A673 (cell line): ENCODE data around the gene CCT3. TPM values are rescaled to one million over a fixed set of nuclear protein-coding genes. Genes with fewer than 3 reads are reported as not detected.

Source experiments
- BruUV-seq: library from RNA; stranded (reverse); fragments of 400-500 nt; replicated peaks from 2 replicates; lab custom pipeline; 2021; lab: Mats Ljungman, UMichigan
- CTCF ChIA-PET: fragments of 300-600 bp; sonication (Branson Sonifier 250); formaldehyde crosslinking; loops from one replicate; lab custom pipeline; 2022; ENCODE audit warnings: antibody characterized with exemption; lab: Charles Lee
- POLR2A ChIA-PET: fragments of 300-600 bp; sonication (Branson Sonifier 250); formaldehyde crosslinking; loops from one replicate; lab custom pipeline; 2022; ENCODE audit warnings: antibody characterized with exemption; ENCODE audit not compliant: low non-redundant PET; lab: Charles Lee
- DNase-seq: peaks from one replicate; pipeline ENCODE4 v3.0.0-alpha.2; 2015; ENCODE audit warnings: low spot score
- H3K27ac ChIP-seq: fragments of 200-600 bp; sonication (generic); 2 replicates; pipeline ENCODE4 v1.5.1; 2016; ENCODE audit warnings: mixed run types, low read depth, mild to moderate bottlenecking, mixed read lengths, antibody characterized with exemption, low read length; ENCODE audit not compliant: poor library complexity, severe bottlenecking
- H3K27me3 ChIP-seq: fragments of 200-600 bp; sonication (generic); replicated peaks from 2 replicates; pipeline ENCODE4 v1.6.1; 2017; ENCODE audit warnings: mixed run types, low read depth, mild to moderate bottlenecking, mixed read lengths, antibody characterized with exemption, low read length; ENCODE audit not compliant: insufficient read depth, poor library complexity
- H3K36me3 ChIP-seq: fragments of 200-600 bp; sonication (generic); 2 replicates; pipeline ENCODE4 v1.6.1; 2016; ENCODE audit warnings: mixed run types, mild to moderate bottlenecking, mixed read lengths, antibody characterized with exemption, low read length; ENCODE audit not compliant: insufficient read depth, poor library complexity, severe bottlenecking
- H3K4me1 ChIP-seq: fragments of 200-600 bp; sonication (generic); 2 replicates; pipeline ENCODE4 v1.6.1; 2017; ENCODE audit warnings: mixed run types, mild to moderate bottlenecking, mixed read lengths, antibody characterized with exemption, low read length; ENCODE audit not compliant: insufficient read depth, poor library complexity, severe bottlenecking
- H3K4me3 ChIP-seq: fragments of 200-600 bp; sonication (generic); 2 replicates; pipeline ENCODE4 v1.5.1; 2016; ENCODE audit warnings: low read depth, mixed run types, mild to moderate bottlenecking, mixed read lengths, low read length; ENCODE audit not compliant: poor library complexity, severe bottlenecking
- H3K9me3 ChIP-seq: fragments of 200-600 bp; sonication (generic); 2 replicates; pipeline ENCODE4 v1.6.1; 2016; ENCODE audit warnings: mixed run types, low read depth, mild to moderate bottlenecking, mixed read lengths, antibody characterized with exemption, low read length; ENCODE audit not compliant: poor library complexity, severe bottlenecking
- CTCF ChIP-seq: fragments of 300-800, 200-600 bp; sonication (generic); conservative IDR thresholded peaks from 2 replicates; pipeline ENCODE4 v1.5.1; 2017; ENCODE audit warnings: low read depth, mild to moderate bottlenecking, antibody characterized with exemption, low read length, moderate library complexity, mixed read lengths
- EZH2 ChIP-seq: fragments of 200-600 bp; sonication (generic); IDR thresholded peaks from 2 replicates; pipeline ENCODE4 v1.6.1; 2017; ENCODE audit warnings: borderline replicate concordance, low read depth, mild to moderate bottlenecking, mixed read lengths, antibody characterized with exemption, low read length; ENCODE audit not compliant: poor library complexity, severe bottlenecking
- intact Hi-C: fragments of 100-400 bp; cut with micrococcal nuclease; formaldehyde crosslinking; loops from one replicate; pipeline ENCODE4 v1.10.0; 2022; ENCODE audit not compliant: unreplicated experiment
- total RNA-seq: library from RNA; stranded (reverse); gene quantifications from 2 replicates; pipeline ENCODE4 v1.2.3, GENCODE V29; 2021

Gene CCT3
- total RNA-seq, 1 experiment from 2014 or later, result 678 TPM

DNA sequence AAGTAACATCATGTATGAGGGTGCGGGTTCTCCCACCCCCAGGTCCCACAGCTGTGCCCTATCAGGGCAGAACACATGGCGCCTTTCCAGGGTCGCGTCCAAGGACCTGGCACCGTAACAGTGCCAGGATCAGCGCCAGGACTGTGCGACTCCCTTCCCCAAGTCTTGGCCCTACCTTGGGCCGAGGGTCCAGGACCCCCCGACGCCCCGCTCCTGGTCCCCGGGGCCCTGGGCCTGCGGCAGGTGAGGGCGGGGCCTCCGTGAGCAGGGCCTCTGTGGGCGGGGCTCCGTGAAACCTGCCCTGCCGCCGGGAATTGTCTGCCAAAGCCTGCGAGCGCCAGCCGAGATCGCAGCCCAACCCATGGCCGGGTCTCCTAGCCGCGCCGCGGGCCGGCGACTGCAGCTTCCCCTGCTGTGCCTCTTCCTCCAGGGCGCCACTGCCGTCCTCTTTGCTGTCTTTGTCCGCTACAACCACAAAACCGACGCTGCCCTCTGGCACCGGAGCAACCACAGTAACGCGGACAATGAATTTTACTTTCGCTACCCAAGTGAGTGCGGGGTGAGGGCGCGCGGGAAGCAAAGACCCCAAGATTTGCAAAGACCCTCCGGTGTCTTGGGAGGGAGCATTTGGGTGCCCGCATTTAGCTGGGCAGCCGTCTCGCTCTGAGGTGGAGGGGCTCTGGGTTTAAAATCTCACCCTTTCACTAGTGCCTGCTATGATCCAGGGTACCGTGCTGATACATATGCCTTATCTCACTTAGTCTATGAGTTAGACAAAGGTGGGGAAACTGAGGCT, 31.0 kb upstream of the CCT3 start, which contains the start of gene RHBG:
TSS of gene RHBG (plus strand) at position 323 of the 796 bp plus-strand sequence. CDS start at position 362, 39 bp downstream.
- CTCF ChIA-PET, result no interaction called here
- no peaks in the 10 kb centered on the region for H3K9me3 ChIP-seq
- peak within 1 kb of the TSS; percentile 35 for H3K4me3 ChIP-seq
- no peaks in the 10 kb centered on the region for H3K4me1 ChIP-seq
- intact Hi-C loops, result no loop called here
- no peak for TF ChIP-seq EZH2
- no peak for TF ChIP-seq CTCF
- POLR2A ChIA-PET, result no interaction called here
- no peaks in the 10 kb centered on the region for H3K36me3 ChIP-seq
- no peaks in the 10 kb centered on the region for H3K27me3 ChIP-seq
- BruUV-seq, result no TSS peak
- DNase-seq, result no peak
- no peak within 1 kb of the TSS for H3K27ac ChIP-seq

DNA sequence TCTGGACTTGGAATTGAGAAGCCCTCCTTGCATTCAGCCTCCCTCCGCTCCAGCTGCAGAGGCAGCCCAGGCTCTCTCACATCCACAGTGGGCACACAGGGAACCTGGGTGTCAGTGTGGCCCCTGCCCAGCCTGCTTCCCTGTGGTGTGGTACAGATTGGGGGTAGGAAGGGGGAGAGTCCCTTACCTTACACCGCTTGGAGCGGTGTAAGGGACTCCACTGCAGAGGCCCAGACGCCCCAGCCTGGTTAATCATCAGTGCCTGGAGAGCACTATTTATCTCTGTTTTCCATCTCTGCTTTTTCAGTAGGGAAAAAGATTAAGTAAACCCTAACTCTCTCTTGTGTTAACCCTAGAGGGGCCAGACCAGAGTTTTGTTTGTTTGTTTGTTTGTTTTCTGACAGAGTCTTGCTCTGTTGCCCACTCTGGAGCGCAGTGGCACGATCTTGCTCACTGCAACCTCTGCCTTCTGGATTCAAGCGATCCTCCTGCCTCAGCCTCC, 30.1 kb upstream of the CCT3 start:
- no peaks in the 10 kb centered on the region for H3K27me3 ChIP-seq
- H3K4me3 ChIP-seq, result no peak overlapping the region
- no peak overlapping the region for H3K27ac ChIP-seq
- POLR2A ChIA-PET, result no interaction called here
- intact Hi-C loops, result no loop called here
- H3K36me3 ChIP-seq, result no peaks in the 10 kb centered on the region
- no peak for TF ChIP-seq EZH2
- no peak for TF ChIP-seq CTCF
- no peaks in the 10 kb centered on the region for H3K9me3 ChIP-seq
- DNase-seq, result no peak
- BruUV-seq, result no TSS peak
- no peaks in the 10 kb centered on the region for H3K4me1 ChIP-seq
- CTCF ChIA-PET, result no interaction called here

DNA sequence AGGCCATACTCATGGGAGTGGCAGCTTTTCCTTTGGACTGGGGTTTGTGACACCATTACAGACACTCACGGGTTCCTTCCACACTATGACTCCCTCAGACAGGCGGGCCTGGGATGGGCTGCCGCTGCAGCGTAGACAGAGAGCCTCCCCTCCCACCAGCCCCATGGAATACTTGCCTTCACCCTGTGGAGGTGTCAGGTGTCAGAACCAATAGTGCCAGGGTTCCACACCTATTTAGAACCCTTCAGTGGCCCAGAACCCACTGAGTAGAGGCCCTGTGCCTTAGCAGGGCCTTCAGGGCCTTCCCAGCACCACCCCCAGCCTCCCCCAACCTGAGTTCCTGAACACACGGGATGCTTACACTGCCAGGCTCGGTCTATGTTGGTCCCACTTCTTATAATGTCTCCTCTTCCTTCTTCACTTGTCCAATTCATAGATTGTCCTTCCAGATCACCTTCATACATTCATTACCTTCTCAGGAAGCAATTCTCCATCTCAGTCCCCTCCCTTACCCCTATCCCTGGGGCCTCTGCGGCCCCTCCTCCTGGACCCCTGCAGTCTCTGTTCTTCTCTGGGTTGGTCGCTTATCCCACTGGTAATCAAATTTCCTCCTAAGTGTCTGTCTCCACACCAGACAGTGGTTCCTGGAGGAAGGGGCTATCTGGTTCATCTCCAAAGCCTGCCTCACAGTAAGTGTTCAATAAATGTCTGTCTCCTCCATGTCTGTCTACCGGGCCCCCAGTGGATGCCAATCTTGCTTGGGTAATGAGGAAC, 29.5 kb upstream of the CCT3 start:
- no peak overlapping the region for H3K27ac ChIP-seq
- POLR2A ChIA-PET, result no interaction called here
- CTCF ChIA-PET, result interaction anchor here (0.9 kb wide), 1 partner anchor 78 kb away, joined by 3 read pairs; no protein-coding TSS in a partner anchor

More for the DNA sequence above, 29.5 kb upstream of the CCT3 start:
- Histone ChIP-seq H3K4me3 (no peak overlapping the region), H3K9me3 (no peaks in the 10 kb centered on the region), H3K27me3 (no peaks in the 10 kb centered on the region), H3K36me3 (no peaks in the 10 kb centered on the region), H3K4me1 (no peaks in the 10 kb centered on the region)
- TF ChIP-seq CTCF (no peak), EZH2 (no peak)
- intact Hi-C loops, result no loop called here
- BruUV-seq, result no TSS peak
- no peak for DNase-seq
